Measurements from ENCODE around the gene ASMTL.

DNA sequence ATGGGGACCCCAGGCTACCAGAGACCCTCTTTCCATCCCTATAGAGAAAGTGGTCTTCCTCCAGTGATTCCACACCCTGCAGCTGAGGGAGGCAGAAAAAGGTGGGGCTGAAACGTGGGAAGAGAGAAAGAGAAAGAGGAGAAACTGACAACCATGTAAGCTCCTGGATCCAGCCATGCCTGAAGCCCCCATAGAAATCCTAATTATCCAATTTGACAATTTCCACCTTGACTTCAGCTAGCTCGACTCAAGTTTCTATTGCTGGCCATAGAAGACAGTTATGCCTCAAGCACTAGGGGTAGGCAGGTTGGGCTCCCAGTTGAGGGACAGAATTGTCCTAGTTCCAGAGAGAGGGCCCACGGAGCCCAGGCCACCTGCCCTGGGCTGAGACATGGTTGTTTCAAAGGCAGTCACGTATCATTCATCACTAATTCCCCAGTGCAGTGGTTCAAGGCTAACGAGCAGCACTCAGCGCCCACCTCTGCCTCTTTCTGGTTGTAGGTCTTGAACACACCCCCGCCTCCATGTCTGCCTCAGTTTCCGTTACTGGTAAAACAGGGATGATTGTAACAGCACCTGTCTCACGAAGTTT, 39.8 kb upstream of the ASMTL start:
- no peak for TF ChIP-seq EZH2 (IDR thresholded peaks at IDR 0.05; ENCODE audit: insufficient read depth, poor library complexity, severe bottlenecking)
- TF ChIP-seq EZH2phosphoT487 (IDR thresholded peaks at IDR 0.05; ENCODE audit: insufficient read depth, low read depth) = no peak
